ENCODE results near the gene TOX2. TPM values are rescaled to one million over a fixed set of nuclear protein-coding genes. Genes with fewer than 3 reads are reported as not detected.

TOX2 gene
- total RNA-seq, 1 donor from 2014 or later: not detected

DNA sequence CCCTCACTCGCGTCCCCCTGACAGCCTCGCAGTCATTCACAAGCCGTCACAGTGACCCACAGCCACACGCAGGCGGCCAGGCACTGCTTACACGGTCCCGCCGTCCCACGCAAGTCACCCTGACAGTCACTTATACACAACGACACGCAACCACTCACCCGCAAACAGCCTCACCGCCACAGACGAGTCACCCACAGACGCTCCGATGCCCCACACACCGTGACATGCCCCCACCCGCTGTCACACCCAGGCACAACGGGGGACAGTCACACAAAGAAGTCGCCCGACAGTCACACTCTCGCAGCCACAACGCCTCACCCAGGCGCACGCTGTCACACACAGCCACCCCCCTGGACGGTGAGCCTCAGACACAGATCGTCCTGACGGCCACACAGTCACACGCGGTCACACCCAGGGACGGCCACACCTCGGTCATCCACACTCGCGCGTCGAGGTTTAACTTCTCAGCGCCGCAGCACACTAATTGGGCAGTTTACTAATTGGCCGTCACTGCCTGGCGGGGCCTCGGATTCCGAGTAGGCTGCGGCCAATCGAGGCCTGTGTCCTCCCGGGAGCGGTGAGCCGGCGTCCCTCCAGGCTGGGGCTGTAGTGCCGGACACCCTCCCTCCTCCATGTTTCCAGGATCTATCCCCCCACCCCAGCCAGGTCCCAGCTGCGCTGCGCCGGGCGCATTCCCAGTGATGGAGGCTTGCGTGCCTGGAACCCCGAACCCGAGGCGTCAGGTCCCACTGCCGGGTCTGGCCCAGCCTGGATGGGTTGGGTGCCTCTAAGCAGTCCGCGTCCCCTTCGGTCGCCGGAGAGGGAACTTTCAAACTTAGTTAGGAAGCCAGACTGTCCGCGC, 790 bp downstream of the TOX2 start:
- Histone ChIP-seq H3K27me3 (ENCODE audit: control insufficient read depth in 3 of 3, insufficient read depth in 3 of 3, low read length in 3 of 3) (peaks cover 29 to 41% (median 32%) of the 10 kb centered on the region in 3 donors), H3K4me3 (ENCODE audit: low read length in 3 of 3) (peak overlapping the region; percentile 45 to 57 (median 54)), H3K9me3 (ENCODE audit: control insufficient read depth in 3 of 3, low read length in 3 of 3) (peaks cover 0 to 6% (median 6%) of the 10 kb centered on the region in 3 donors), H3K27ac (ENCODE audit: low read depth, low read length) (no peak overlapping the region), H3K4me1 (ENCODE audit: control insufficient read depth in 3 of 3, insufficient read depth in 3 of 3, low read length in 3 of 3) (peaks cover 5 to 12% (median 7%) of the 10 kb centered on the region in 3 donors), H3K9ac (ENCODE audit: low read depth in 1 of 3, low read length in 3 of 3) (no peak overlapping the region), H3K36me3 (ENCODE audit: control insufficient read depth in 3 of 3, insufficient read depth in 3 of 3, low read length in 3 of 3) (no peaks in the 10 kb centered on the region)

GRCh38 chr20:43916073-43916880, 1.6 kb downstream of the TOX2 start:
- Histone ChIP-seq H3K9ac (ENCODE audit: low read depth in 1 of 3, low read length in 3 of 3) (no peak overlapping the region), H3K27me3 (ENCODE audit: control insufficient read depth in 3 of 3, insufficient read depth in 3 of 3, low read length in 3 of 3) (peaks cover 32 to 46% (median 33%) of the 10 kb centered on the region in 3 donors)

DNA sequence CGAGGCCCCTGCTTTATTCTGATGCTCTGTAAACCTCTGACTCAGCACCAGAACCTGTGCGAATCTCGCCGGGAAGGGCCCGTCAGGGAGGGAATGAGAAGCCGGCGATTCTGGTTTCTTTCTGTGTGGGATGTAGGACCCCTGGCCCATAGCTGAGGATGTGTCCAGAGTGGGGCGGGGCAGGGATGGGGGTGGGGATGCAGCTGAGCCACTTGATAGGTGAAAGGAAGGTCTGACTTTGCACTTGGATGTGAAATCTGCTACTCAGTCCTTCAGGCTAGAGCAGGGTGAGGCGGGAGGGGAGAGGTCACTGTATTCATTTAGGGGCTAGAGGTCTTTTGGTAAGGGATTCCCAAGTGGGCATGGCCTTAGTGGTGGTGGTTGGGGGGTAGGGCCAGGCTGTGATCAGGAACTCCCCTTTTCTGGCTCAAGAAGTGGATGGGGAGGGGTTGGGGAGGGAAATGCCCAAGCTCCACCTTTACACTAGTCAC, 2.3 kb downstream of the TOX2 start:
- H3K9ac ChIP-seq (ENCODE audit: low read depth in 1 of 3, low read length in 3 of 3): no peak overlapping the region
- H3K9me3 ChIP-seq (ENCODE audit: control insufficient read depth in 3 of 3, low read length in 3 of 3): peaks cover 0 to 6% (median 3%) of the 10 kb centered on the region in 3 donors
- peaks cover 5 to 12% (median 7%) of the 10 kb centered on the region in 3 donors for H3K4me1 ChIP-seq (ENCODE audit: control insufficient read depth in 3 of 3, insufficient read depth in 3 of 3, low read length in 3 of 3)
- H3K4me3 ChIP-seq (ENCODE audit: low read length in 3 of 3): no peak overlapping the region
- H3K27ac ChIP-seq (ENCODE audit: low read depth, low read length): no peak overlapping the region
- H3K27me3 ChIP-seq (ENCODE audit: control insufficient read depth in 3 of 3, insufficient read depth in 3 of 3, low read length in 3 of 3): peaks cover 32 to 46% (median 33%) of the 10 kb centered on the region in 3 donors
- no peaks in the 10 kb centered on the region for H3K36me3 ChIP-seq (ENCODE audit: control insufficient read depth in 3 of 3, insufficient read depth in 3 of 3, low read length in 3 of 3)

More at GRCh38 chr20:43916073-43916880, 1.6 kb downstream of the TOX2 start:
- H3K27ac ChIP-seq (ENCODE audit: low read depth, low read length): no peak overlapping the region
- H3K36me3 ChIP-seq (ENCODE audit: control insufficient read depth in 3 of 3, insufficient read depth in 3 of 3, low read length in 3 of 3): no peaks in the 10 kb centered on the region
- H3K9me3 ChIP-seq (ENCODE audit: control insufficient read depth in 3 of 3, low read length in 3 of 3): peaks cover 0 to 6% (median 4%) of the 10 kb centered on the region in 3 donors
- H3K4me3 ChIP-seq (ENCODE audit: low read length in 3 of 3): peak overlapping the region in 1 of 3 donors; percentile 54
- H3K4me1 ChIP-seq (ENCODE audit: control insufficient read depth in 3 of 3, insufficient read depth in 3 of 3, low read length in 3 of 3): peaks cover 5 to 12% (median 7%) of the 10 kb centered on the region in 3 donors

GRCh38 chr20:43917380-43917779, 2.7 kb downstream of the TOX2 start:
- peaks cover 5 to 12% (median 7%) of the 10 kb centered on the region in 3 donors for H3K4me1 ChIP-seq (ENCODE audit: control insufficient read depth in 3 of 3, insufficient read depth in 3 of 3, low read length in 3 of 3)

DNA sequence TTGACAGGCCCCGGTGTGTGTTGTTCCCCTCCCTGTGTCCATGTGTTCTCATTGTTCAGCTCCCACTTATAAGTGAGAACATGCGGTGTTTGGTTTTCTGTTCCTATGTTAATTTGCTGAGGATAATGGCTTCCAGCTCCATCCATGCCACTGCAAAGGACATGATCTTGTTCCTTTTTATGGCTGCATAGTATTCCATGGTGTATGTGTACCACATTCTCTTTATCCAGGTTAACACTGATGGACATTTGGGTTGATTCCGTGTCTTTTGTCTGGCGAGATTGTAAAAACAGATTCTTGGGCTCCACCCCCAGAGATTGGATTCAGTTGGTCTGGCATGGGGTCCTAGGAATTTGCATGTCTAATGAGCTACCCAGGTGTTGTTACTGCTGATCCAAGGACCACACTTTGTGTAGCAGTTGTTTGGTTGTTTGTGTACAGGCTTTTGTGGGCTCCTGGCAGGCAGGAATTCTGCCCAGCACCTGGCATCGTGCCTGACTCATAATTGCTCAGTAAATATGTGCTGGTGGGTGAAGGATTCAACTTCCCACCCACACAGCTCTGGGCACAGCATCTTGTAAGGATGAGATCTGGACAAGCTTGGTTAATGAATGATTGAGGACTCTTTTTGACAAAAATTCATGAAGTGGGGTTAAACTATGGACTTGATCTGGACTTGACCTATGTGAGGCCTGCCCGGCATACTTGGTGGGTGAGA, 5.2 kb downstream of the TOX2 start:
- Histone ChIP-seq H3K4me1 (ENCODE audit: control insufficient read depth in 3 of 3, insufficient read depth in 3 of 3, low read length in 3 of 3) (peaks cover 5 to 12% (median 7%) of the 10 kb centered on the region in 3 donors), H3K9ac (ENCODE audit: low read depth in 1 of 3, low read length in 3 of 3) (no peak overlapping the region), H3K36me3 (ENCODE audit: control insufficient read depth in 3 of 3, insufficient read depth in 3 of 3, low read length in 3 of 3) (no peaks in the 10 kb centered on the region), H3K27ac (ENCODE audit: low read depth, low read length) (no peak overlapping the region), H3K27me3 (ENCODE audit: control insufficient read depth in 3 of 3, insufficient read depth in 3 of 3, low read length in 3 of 3) (peaks cover 32 to 50% (median 40%) of the 10 kb centered on the region in 3 donors), H3K9me3 (ENCODE audit: control insufficient read depth in 3 of 3, low read length in 3 of 3) (no peaks in the 10 kb centered on the region), H3K4me3 (ENCODE audit: low read length in 3 of 3) (no peak overlapping the region)

More at GRCh38 chr20:43917380-43917779, 2.7 kb downstream of the TOX2 start:
- H3K9me3 ChIP-seq (ENCODE audit: control insufficient read depth in 3 of 3, low read length in 3 of 3): peaks cover 0 to 6% (median 1%) of the 10 kb centered on the region in 3 donors
- no peak overlapping the region for H3K27ac ChIP-seq (ENCODE audit: low read depth, low read length)
- H3K9ac ChIP-seq (ENCODE audit: low read depth in 1 of 3, low read length in 3 of 3): no peak overlapping the region
- H3K27me3 ChIP-seq (ENCODE audit: control insufficient read depth in 3 of 3, insufficient read depth in 3 of 3, low read length in 3 of 3): peaks cover 32 to 46% (median 33%) of the 10 kb centered on the region in 3 donors
- H3K36me3 ChIP-seq (ENCODE audit: control insufficient read depth in 3 of 3, insufficient read depth in 3 of 3, low read length in 3 of 3): no peaks in the 10 kb centered on the region
- H3K4me3 ChIP-seq (ENCODE audit: low read length in 3 of 3): no peak overlapping the region

GRCh38 chr20:43920797-43921196, 6.1 kb downstream of the TOX2 start:
- Histone ChIP-seq H3K27me3 (ENCODE audit: control insufficient read depth in 3 of 3, insufficient read depth in 3 of 3, low read length in 3 of 3) (peaks cover 23 to 40% (median 35%) of the 10 kb centered on the region in 3 donors), H3K4me3 (ENCODE audit: low read length in 3 of 3) (no peak overlapping the region), H3K9ac (ENCODE audit: low read depth in 1 of 3, low read length in 3 of 3) (no peak overlapping the region), H3K27ac (ENCODE audit: low read depth, low read length) (no peak overlapping the region), H3K4me1 (ENCODE audit: control insufficient read depth in 3 of 3, insufficient read depth in 3 of 3, low read length in 3 of 3) (peaks cover 0 to 3% (median 2%) of the 10 kb centered on the region in 3 donors), H3K36me3 (ENCODE audit: control insufficient read depth in 3 of 3, insufficient read depth in 3 of 3, low read length in 3 of 3) (no peaks in the 10 kb centered on the region), H3K9me3 (ENCODE audit: control insufficient read depth in 3 of 3, low read length in 3 of 3) (no peaks in the 10 kb centered on the region)

- H3K9me3 ChIP-seq (ENCODE audit: control insufficient read depth in 3 of 3, low read length in 3 of 3): no peaks in the 10 kb centered on the region
These were observed 6.7 kb downstream of the TOX2 start for GRCh38 chr20:43921227-43921780.

GRCh38 chr20:43922614-43923013, 8.0 kb downstream of the TOX2 start:
- Histone ChIP-seq H3K4me1 (ENCODE audit: control insufficient read depth in 3 of 3, insufficient read depth in 3 of 3, low read length in 3 of 3) (no peaks in the 10 kb centered on the region), H3K9ac (ENCODE audit: low read depth in 1 of 3, low read length in 3 of 3) (no peak overlapping the region), H3K27me3 (ENCODE audit: control insufficient read depth in 3 of 3, insufficient read depth in 3 of 3, low read length in 3 of 3) (peaks cover 21 to 30% (median 28%) of the 10 kb centered on the region in 3 donors), H3K4me3 (ENCODE audit: low read length in 3 of 3) (no peak overlapping the region), H3K36me3 (ENCODE audit: control insufficient read depth in 3 of 3, insufficient read depth in 3 of 3, low read length in 3 of 3) (no peaks in the 10 kb centered on the region), H3K9me3 (ENCODE audit: control insufficient read depth in 3 of 3, low read length in 3 of 3) (no peaks in the 10 kb centered on the region), H3K27ac (ENCODE audit: low read depth, low read length) (no peak overlapping the region)

More at GRCh38 chr20:43921227-43921780, 6.7 kb downstream of the TOX2 start:
- Histone ChIP-seq H3K4me1 (ENCODE audit: control insufficient read depth in 3 of 3, insufficient read depth in 3 of 3, low read length in 3 of 3) (no peaks in the 10 kb centered on the region), H3K36me3 (ENCODE audit: control insufficient read depth in 3 of 3, insufficient read depth in 3 of 3, low read length in 3 of 3) (no peaks in the 10 kb centered on the region), H3K4me3 (ENCODE audit: low read length in 3 of 3) (no peak overlapping the region), H3K27ac (ENCODE audit: low read depth, low read length) (no peak overlapping the region), H3K9ac (ENCODE audit: low read depth in 1 of 3, low read length in 3 of 3) (no peak overlapping the region), H3K27me3 (ENCODE audit: control insufficient read depth in 3 of 3, insufficient read depth in 3 of 3, low read length in 3 of 3) (peaks cover 19 to 37% (median 35%) of the 10 kb centered on the region in 3 donors)

GRCh38 chr20:43923322-43923721, 8.7 kb downstream of the TOX2 start:
- Histone ChIP-seq H3K9me3 (ENCODE audit: control insufficient read depth in 3 of 3, low read length in 3 of 3) (no peaks in the 10 kb centered on the region), H3K4me3 (ENCODE audit: low read length in 3 of 3) (no peak overlapping the region), H3K27ac (ENCODE audit: low read depth, low read length) (no peak overlapping the region), H3K36me3 (ENCODE audit: control insufficient read depth in 3 of 3, insufficient read depth in 3 of 3, low read length in 3 of 3) (no peaks in the 10 kb centered on the region), H3K9ac (ENCODE audit: low read depth in 1 of 3, low read length in 3 of 3) (no peak overlapping the region), H3K27me3 (ENCODE audit: control insufficient read depth in 3 of 3, insufficient read depth in 3 of 3, low read length in 3 of 3) (peaks cover 21 to 30% (median 23%) of the 10 kb centered on the region in 3 donors), H3K4me1 (ENCODE audit: control insufficient read depth in 3 of 3, insufficient read depth in 3 of 3, low read length in 3 of 3) (no peaks in the 10 kb centered on the region)

All from skeletal muscle tissue (tissue), 4 donors.